ENCODE data around the gene CDA. TPM values are rescaled to one million over a fixed set of nuclear protein-coding genes. Genes with fewer than 3 reads are reported as not detected.

CDA gene
- total and polyA plus RNA-seq, 2 of the 8 experiments (the other 6 are each of a cell fraction or from before 2014, with no cell fraction given): 4.4 to 11.3 TPM

GRCh38 chr1:20661207-20662109, 72.6 kb downstream of the CDA start, which contains the start of gene DDOST (continued):
- TF ChIP-seq, protein P1, sequence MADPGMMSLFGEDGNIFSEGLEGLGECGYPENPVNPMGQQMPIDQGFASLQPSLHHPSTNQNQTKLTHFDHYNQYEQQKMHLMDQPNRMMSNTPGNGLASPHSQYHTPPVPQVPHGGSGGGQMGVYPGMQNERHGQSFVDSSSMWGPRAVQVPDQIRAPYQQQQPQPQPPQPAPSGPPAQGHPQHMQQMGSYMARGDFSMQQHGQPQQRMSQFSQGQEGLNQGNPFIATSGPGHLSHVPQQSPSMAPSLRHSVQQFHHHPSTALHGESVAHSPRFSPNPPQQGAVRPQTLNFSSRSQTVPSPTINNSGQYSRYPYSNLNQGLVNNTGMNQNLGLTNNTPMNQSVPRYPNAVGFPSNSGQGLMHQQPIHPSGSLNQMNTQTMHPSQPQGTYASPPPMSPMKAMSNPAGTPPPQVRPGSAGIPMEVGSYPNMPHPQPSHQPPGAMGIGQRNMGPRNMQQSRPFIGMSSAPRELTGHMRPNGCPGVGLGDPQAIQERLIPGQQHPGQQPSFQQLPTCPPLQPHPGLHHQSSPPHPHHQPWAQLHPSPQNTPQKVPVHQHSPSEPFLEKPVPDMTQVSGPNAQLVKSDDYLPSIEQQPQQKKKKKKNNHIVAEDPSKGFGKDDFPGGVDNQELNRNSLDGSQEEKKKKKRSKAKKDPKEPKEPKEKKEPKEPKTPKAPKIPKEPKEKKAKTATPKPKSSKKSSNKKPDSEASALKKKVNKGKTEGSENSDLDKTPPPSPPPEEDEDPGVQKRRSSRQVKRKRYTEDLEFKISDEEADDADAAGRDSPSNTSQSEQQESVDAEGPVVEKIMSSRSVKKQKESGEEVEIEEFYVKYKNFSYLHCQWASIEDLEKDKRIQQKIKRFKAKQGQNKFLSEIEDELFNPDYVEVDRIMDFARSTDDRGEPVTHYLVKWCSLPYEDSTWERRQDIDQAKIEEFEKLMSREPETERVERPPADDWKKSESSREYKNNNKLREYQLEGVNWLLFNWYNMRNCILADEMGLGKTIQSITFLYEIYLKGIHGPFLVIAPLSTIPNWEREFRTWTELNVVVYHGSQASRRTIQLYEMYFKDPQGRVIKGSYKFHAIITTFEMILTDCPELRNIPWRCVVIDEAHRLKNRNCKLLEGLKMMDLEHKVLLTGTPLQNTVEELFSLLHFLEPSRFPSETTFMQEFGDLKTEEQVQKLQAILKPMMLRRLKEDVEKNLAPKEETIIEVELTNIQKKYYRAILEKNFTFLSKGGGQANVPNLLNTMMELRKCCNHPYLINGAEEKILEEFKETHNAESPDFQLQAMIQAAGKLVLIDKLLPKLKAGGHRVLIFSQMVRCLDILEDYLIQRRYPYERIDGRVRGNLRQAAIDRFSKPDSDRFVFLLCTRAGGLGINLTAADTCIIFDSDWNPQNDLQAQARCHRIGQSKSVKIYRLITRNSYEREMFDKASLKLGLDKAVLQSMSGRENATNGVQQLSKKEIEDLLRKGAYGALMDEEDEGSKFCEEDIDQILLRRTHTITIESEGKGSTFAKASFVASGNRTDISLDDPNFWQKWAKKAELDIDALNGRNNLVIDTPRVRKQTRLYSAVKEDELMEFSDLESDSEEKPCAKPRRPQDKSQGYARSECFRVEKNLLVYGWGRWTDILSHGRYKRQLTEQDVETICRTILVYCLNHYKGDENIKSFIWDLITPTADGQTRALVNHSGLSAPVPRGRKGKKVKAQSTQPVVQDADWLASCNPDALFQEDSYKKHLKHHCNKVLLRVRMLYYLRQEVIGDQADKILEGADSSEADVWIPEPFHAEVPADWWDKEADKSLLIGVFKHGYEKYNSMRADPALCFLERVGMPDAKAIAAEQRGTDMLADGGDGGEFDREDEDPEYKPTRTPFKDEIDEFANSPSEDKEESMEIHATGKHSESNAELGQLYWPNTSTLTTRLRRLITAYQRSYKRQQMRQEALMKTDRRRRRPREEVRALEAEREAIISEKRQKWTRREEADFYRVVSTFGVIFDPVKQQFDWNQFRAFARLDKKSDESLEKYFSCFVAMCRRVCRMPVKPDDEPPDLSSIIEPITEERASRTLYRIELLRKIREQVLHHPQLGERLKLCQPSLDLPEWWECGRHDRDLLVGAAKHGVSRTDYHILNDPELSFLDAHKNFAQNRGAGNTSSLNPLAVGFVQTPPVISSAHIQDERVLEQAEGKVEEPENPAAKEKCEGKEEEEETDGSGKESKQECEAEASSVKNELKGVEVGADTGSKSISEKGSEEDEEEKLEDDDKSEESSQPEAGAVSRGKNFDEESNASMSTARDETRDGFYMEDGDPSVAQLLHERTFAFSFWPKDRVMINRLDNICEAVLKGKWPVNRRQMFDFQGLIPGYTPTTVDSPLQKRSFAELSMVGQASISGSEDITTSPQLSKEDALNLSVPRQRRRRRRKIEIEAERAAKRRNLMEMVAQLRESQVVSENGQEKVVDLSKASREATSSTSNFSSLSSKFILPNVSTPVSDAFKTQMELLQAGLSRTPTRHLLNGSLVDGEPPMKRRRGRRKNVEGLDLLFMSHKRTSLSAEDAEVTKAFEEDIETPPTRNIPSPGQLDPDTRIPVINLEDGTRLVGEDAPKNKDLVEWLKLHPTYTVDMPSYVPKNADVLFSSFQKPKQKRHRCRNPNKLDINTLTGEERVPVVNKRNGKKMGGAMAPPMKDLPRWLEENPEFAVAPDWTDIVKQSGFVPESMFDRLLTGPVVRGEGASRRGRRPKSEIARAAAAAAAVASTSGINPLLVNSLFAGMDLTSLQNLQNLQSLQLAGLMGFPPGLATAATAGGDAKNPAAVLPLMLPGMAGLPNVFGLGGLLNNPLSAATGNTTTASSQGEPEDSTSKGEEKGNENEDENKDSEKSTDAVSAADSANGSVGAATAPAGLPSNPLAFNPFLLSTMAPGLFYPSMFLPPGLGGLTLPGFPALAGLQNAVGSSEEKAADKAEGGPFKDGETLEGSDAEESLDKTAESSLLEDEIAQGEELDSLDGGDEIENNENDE (IDR thresholded peaks at IDR 0.05; ENCODE audit: insufficient replicate concordance, low read length): no peak
- TF ChIP-seq SIX5 (IDR thresholded peaks at IDR 0.05; ENCODE audit: low read depth, low read length) (no peak), CHD1 (IDR thresholded peaks at IDR 0.05; ENCODE audit: low read depth, low read length) (no peak), JUND (IDR thresholded peaks at IDR 0.05; ENCODE audit: low read length) (no peak), JUN (IDR thresholded peaks at IDR 0.05; ENCODE audit: low read depth, low read length) (no peak), EZH2 (IDR thresholded peaks at IDR 0.05; ENCODE audit: low read depth, low read length, severe bottlenecking) (no peak), KDM4A (IDR thresholded peaks at IDR 0.05; ENCODE audit: low read depth, low read length, severe bottlenecking) (peak; percentile 45), CTBP2 (IDR thresholded peaks at IDR 0.05; ENCODE audit: borderline replicate concordance, insufficient read depth, insufficient read length, low read length) (no peak)
- TF ChIP-seq, protein P2, sequence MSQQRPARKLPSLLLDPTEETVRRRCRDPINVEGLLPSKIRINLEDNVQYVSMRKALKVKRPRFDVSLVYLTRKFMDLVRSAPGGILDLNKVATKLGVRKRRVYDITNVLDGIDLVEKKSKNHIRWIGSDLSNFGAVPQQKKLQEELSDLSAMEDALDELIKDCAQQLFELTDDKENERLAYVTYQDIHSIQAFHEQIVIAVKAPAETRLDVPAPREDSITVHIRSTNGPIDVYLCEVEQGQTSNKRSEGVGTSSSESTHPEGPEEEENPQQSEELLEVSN (IDR thresholded peaks at IDR 0.05): peak; percentile 31; the same call in 1 of the 2 replicates

All from H1 (cell line).